LNCAP (cell line): Measurements from ENCODE around the gene ACTA2.

Experiments used
- TF ChIP-seq, protein P1 (sequence below): fragments of 450-650 bp; IDR thresholded peaks from 2 replicates; pipeline ENCODE4 v1.5.1; 2017; ENCODE audit warnings: mild to moderate bottlenecking

Gene ACTA2

DNA sequence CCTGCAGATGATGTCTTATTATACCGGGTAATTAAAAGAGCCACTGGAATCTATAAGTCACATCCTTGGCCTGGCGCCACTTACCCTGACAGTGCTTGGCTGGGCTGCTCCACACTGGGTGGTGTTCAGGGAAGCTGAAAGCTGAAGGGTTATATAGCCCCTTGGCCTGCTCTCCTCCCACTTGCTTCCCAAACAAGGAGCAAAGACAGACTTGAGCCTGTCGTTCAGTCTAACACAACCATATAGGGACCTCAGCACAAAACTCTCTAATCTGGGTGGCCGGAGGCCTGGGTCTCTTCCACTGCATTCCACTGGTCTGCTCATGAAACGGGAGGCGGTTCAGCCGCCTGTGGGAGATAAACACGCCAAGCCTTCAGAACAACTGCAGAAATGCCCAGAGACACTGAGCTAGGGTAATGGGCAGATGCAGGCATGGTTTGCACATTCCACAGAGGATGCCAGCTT, at the start of gene ACTA2:
TSS of gene ACTA2 (minus strand) at position 127 of the 465 bp plus-strand sequence. CDS start 3,843 bp downstream, outside the sequence.
- TF ChIP-seq, protein P1, sequence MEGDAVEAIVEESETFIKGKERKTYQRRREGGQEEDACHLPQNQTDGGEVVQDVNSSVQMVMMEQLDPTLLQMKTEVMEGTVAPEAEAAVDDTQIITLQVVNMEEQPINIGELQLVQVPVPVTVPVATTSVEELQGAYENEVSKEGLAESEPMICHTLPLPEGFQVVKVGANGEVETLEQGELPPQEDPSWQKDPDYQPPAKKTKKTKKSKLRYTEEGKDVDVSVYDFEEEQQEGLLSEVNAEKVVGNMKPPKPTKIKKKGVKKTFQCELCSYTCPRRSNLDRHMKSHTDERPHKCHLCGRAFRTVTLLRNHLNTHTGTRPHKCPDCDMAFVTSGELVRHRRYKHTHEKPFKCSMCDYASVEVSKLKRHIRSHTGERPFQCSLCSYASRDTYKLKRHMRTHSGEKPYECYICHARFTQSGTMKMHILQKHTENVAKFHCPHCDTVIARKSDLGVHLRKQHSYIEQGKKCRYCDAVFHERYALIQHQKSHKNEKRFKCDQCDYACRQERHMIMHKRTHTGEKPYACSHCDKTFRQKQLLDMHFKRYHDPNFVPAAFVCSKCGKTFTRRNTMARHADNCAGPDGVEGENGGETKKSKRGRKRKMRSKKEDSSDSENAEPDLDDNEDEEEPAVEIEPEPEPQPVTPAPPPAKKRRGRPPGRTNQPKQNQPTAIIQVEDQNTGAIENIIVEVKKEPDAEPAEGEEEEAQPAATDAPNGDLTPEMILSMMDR = no peak

DNA sequence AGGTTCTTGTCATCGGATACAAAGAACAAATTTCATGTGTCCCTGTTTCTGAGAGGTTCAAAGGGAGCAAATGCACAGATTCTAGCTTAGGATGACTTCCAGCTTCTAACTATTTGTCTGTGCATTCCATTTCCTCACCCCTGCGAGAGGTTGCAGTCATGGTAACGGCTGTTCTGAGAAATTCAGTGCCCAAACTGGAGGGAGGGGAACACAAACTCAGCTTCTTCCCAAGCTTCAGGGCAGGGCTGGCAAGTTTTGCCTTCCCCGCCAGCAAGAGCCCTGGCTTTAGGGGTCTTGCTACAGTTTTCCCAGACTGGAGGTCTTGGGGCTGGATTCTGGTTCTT, 49.1 kb upstream of the ACTA2 start:
- TF ChIP-seq, protein P1 = no peak

DNA sequence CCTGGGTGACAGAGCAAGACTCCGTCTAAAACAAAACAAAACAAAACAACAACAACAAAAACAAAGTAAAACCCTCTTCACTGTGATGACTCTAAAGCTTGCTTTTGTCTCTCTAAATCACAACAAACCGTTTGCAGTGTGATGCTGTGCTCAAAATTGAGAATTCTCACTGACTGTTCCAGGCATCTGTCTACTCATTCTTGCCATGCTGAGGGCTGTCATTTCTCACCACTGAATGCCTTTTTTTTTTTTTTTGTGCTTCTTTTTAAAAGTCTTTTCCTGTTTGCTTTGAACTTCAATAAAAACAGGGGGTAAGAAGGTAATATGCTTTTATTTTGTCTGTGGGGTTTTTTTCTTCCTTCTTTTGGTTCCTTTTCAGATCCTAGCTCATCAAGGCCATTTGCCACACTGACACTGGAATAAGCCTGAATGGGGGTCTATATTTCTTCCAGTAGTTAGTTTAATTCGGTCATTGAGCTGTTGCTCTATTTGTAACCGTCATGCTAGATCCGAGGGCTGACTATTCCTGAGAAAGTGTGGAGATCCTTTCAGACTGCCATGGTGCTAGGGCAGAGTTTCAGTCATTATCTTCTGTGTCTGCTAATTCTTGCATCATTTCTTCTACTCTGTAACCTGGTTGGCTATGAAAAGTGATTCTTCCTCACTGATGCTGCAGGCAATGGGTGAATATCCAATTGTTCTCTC, 48.6 kb upstream of the ACTA2 start:
- TF ChIP-seq, protein P1 = no peak

DNA sequence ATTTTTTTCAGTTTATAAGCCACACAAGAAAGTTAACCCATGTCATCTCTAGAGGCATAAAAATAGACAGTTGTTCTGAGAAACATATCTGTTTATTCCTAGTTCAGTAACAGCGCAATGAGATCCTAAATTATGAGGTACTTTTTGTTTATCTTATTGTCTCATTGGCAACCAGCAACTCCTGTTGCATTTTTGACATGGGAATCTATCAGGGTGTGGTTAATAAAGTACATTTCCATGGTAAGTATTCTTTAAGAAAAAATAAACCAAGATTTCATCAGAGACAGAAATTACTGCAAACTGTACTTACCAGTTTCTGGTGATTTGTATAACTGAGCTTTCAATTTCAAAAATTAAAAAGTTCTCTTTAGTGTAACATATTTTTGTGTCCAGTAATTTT, 47.1 kb upstream of the ACTA2 start:
- TF ChIP-seq, protein P1 = no peak

DNA sequence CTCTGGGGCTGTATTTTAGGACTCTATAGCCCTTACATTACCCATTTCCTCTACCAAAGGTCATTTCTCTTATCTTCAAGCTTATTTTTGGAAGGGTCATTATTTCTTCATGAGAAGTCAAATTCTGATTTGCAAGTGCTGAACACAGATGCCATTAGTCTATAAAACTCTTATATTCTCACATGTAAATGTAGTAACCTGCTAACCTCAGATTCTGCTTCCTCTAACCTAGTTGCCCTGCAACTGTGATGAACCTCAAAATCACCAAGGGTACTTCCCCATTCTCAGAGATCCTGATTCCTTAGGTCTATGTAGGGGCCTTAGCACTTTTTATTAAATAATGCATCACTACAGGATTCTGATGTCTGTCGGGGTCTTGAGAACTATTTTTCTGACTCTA, 44.4 kb upstream of the ACTA2 start:
- TF ChIP-seq, protein P1 = no peak

DNA sequence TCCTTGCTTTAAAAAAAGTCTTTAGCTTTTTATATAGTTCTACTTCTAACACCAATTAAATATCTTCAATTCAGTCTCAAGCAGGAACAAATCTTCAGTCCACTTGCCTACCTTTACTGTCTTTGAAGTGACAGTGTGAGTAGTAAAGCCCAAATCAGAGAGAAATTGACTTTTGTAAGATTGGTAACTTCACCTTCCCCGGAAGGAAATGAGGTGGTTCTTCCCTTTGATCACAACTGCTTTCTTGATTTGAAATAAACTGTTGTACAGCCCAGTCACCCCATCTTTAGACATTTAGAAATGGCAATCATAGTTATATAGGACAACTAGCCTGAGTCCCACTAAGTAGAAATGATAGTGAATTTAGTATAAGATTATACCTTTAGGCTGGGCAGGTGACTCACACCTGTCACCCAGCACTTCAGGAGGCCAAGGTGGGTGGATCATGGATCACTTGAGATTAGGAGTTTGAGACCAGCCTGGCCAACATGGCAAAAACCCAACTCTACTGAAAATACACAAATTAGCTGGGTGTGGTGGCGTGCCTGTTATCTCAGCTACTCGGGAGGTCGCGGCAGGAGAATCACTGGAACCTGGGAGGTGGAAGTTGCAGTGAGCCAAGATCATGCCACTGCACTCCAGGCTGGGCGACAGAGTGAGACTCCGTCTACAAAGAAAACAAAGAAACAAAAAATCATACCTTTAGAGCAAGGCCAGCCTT, 42.7 kb upstream of the ACTA2 start:
- TF ChIP-seq, protein P1 = no peak

DNA sequence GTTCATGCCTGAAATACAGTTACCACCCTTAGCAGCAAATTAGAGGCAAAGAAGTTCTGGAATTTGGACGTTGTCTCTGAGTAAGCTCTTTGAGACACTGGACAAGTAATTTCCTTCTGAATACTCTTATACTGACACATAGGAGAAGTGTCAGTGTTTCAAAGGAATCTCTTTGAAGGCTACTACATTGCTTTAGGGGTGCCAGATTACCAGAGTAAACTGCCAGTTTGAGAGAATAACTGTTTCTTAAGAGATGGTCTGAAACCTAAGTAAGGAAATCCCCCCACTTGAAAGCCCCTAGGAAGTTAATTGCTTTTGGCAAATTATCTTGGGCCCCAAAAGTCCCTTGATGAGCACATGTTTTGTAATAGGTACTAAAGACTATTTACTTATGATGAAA, 41.4 kb upstream of the ACTA2 start:
- TF ChIP-seq, protein P1 = no peak
